Heart left ventricle (tissue), 13 donors: ENCODE results near the gene NOX3.

Source experiments
- POLR2A ChIP-seq, 2 donors: fragments of 450-650 bp; IDR thresholded peaks; one replicate each; pipeline ENCODE4 v1.6.1; 2017; ENCODE audit warnings: antibody characterized with exemption in 2 of 2, mild to moderate bottlenecking in 2 of 2, moderate library complexity in 2 of 2
- TF ChIP-seq, protein P1 (sequence below), 12 donors: fragments of 200-600 bp; sonication (generic) in 4 of 12; IDR thresholded peaks; one replicate each; pipeline versions ENCODE4 v1.5.0 to v1.8.0; 2018 to 2022; ENCODE audit warnings: antibody characterized with exemption in 12 of 12, mild to moderate bottlenecking in 5 of 12
- donor health status: ischemic (EF 13 %, LVEDD 7.1; RV severe dilation, severe dysfunction).
- donor health status: DM: no; HTN: yes; CAD: no.
- donor health status: DM: no; HTN: no; CAD: no.
- donor health status: ischemic (EF 25% LVEDD 6.9; RV normal size, moderate dysfunction).
- donor health status: ischemic (EF 25% LVEDD 5.7; RV mildly dilated, moderate dysfunction).
- donor health status: ischemic (EF 35%, LVEDD 5.7; RV mildly dilated, moderate dysfunction).
- donor health status: nonischemic (EF 11% LVEDD 7.7; RV severe dilation, severe dysfunction).
- donor health status: DM: yes; HTN: yes; CAD: no.
- donor health status: PGD.
- donor health status: ischemic (EF 29% LVEDD 5.4; RV normal size, mild dysfunction).
- donor health status: nonischemic (EF 23%, LVEDD 6.1; RV moderate dilation, normal function).

DNA sequence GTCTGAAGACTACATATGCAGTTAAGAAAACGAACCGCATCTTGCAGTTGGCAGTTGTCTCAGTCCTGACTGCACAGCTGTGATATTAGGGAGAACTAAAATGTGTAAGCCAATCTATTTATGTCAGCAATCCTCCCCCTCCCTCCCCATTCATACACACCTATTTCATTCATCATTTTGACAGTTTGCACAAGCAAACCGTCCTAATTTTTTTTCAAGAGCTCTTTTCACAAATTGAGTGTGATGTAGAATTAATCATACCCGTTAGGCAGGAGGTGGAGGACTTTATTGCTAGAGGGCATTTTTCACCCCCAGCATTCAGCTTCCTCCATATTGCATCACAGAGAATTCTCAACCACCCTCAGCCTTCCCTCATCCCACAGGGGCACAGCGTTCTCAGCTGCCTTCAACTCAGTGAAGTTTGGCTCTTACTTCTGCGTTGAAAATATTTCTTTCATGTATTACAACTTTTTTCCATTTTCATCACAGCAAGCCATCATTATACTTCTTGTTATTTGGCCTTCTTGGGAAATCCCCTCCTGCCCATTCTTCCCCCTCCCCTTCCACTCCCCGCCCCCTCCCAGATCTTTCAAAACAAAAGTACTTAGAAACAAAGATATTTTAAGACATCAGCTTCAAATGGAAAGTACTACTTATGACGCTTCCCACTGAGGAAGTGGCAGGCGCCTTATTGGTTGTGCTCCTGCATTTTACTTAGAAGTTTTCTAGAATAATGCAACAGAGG, 37.5 kb downstream of the NOX3 start:
- no peak for TF ChIP-seq POLR2A (IDR thresholded peaks at IDR 0.05)
- TF ChIP-seq, protein P1, sequence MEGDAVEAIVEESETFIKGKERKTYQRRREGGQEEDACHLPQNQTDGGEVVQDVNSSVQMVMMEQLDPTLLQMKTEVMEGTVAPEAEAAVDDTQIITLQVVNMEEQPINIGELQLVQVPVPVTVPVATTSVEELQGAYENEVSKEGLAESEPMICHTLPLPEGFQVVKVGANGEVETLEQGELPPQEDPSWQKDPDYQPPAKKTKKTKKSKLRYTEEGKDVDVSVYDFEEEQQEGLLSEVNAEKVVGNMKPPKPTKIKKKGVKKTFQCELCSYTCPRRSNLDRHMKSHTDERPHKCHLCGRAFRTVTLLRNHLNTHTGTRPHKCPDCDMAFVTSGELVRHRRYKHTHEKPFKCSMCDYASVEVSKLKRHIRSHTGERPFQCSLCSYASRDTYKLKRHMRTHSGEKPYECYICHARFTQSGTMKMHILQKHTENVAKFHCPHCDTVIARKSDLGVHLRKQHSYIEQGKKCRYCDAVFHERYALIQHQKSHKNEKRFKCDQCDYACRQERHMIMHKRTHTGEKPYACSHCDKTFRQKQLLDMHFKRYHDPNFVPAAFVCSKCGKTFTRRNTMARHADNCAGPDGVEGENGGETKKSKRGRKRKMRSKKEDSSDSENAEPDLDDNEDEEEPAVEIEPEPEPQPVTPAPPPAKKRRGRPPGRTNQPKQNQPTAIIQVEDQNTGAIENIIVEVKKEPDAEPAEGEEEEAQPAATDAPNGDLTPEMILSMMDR (IDR thresholded peaks at IDR 0.05), result no peak
